ENCODE data around the gene OSCP1.

GRCh38 chr1:36492491-36492890 is 42.2 kb upstream of the OSCP1 start:
- TF ChIP-seq POLR2A (IDR thresholded peaks at IDR 0.05; ENCODE audit: low read depth, low read length) (no peak), TAF1 (IDR thresholded peaks at IDR 0.05; ENCODE audit: borderline replicate concordance, low read depth, low read length) (no peak), POLR2AphosphoS5 (IDR thresholded peaks at IDR 0.05; ENCODE audit: low read depth, low read length) (no peak)
